Measurements from ENCODE around the gene GABRB1. TPM values are rescaled to one million over a fixed set of nuclear protein-coding genes. Genes with fewer than 3 reads are reported as not detected.

GABRB1 gene
- total RNA-seq, 1 donor from 2014 or later: not detected

DNA sequence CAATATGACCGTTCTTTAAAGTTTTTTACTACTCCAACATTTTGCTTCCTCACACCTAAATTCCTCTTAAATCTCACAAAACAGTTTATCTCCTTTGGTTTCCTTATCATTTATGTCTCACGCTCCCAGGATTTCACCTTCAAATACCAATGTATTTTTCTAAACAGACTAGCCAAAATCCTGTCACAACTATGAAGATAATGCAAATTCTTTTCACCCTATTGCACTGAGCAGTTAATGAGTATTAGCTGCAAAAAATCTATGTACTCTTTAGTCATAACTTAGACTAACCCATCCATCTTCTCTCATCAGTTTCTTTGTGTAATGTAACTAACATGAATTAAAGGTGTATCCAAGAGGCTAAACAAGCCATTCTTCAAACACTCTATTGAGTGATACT is 280.8 kb downstream of the GABRB1 start:
- Mint-ChIP-seq H3K4me1 (no peaks in the 10 kb centered on the region), H3K36me3 (ENCODE audit: low read depth) (no peaks in the 10 kb centered on the region), H3K4me3 (no peak overlapping the region), H3K27me3 (no peaks in the 10 kb centered on the region), H3K27ac (no peak overlapping the region), H3K9me3 (no peaks in the 10 kb centered on the region)
- ChIA-PET POLR2A (no interaction called here), CTCF (no interaction called here)
- ATAC-seq (ENCODE audit: low read depth) (no peak), DNase-seq (no peak)
- TF ChIP-seq, protein P1, sequence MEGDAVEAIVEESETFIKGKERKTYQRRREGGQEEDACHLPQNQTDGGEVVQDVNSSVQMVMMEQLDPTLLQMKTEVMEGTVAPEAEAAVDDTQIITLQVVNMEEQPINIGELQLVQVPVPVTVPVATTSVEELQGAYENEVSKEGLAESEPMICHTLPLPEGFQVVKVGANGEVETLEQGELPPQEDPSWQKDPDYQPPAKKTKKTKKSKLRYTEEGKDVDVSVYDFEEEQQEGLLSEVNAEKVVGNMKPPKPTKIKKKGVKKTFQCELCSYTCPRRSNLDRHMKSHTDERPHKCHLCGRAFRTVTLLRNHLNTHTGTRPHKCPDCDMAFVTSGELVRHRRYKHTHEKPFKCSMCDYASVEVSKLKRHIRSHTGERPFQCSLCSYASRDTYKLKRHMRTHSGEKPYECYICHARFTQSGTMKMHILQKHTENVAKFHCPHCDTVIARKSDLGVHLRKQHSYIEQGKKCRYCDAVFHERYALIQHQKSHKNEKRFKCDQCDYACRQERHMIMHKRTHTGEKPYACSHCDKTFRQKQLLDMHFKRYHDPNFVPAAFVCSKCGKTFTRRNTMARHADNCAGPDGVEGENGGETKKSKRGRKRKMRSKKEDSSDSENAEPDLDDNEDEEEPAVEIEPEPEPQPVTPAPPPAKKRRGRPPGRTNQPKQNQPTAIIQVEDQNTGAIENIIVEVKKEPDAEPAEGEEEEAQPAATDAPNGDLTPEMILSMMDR (IDR thresholded peaks at IDR 0.05): no peak
- intact Hi-C loops (cut with micrococcal nuclease): no loop called here

DNA sequence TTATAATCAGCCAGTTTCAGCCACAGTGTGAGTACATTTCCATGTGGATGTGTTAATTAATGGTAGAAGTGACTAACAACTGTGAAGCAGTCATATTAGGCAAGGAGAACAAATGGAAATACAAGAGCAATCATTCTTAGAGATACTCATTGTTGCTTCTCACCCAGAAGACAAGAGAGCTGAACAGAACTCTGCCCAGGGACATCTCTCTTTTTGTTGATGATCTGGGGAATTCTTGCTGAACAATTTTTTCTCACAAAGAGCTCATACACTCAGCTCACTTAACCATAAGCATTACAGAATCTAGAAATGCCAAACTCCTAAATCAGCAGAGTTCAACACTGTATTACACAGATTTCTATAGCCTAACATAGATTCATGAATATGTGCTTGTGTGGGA is 282.0 kb downstream of the GABRB1 start:
- ChIA-PET CTCF (no interaction called here), POLR2A (no interaction called here)
- Mint-ChIP-seq H3K4me3 (no peak overlapping the region), H3K9me3 (no peaks in the 10 kb centered on the region), H3K27ac (no peak overlapping the region), H3K36me3 (ENCODE audit: low read depth) (no peaks in the 10 kb centered on the region), H3K27me3 (no peaks in the 10 kb centered on the region), H3K4me1 (no peaks in the 10 kb centered on the region)
- DNase-seq (no peak), ATAC-seq (ENCODE audit: low read depth) (no peak)
- intact Hi-C loops (cut with micrococcal nuclease): no loop called here
- TF ChIP-seq, protein P1 (IDR thresholded peaks at IDR 0.05): no peak

DNA sequence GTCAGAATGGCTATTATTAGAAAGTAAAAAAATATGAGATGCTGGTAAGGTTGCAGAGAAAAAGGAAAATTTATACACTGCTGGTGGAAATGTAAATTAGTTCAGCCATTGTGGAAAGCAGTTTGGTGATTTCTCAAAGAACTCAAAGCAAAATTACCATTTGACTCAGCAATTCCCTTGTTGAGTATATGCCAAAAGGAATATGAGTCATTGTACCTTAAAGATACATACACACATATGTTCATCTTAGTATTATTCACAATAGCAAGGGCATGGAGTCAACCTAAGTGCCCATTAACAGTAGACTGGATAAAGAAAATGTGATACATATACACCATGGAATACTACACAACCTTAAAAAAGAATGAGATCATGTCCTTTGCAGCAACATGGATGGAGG is 284.0 kb downstream of the GABRB1 start:
- Mint-ChIP-seq H3K4me3 (no peak overlapping the region), H3K36me3 (ENCODE audit: low read depth) (no peaks in the 10 kb centered on the region), H3K9me3 (no peaks in the 10 kb centered on the region), H3K27me3 (no peaks in the 10 kb centered on the region), H3K4me1 (no peaks in the 10 kb centered on the region), H3K27ac (no peak overlapping the region)
- ATAC-seq (ENCODE audit: low read depth) (no peak), DNase-seq (no peak)
- TF ChIP-seq, protein P1 (IDR thresholded peaks at IDR 0.05): no peak
- POLR2A ChIA-PET: no interaction called here
- intact Hi-C loops (cut with micrococcal nuclease): no loop called here
- CTCF ChIA-PET: no interaction called here

DNA sequence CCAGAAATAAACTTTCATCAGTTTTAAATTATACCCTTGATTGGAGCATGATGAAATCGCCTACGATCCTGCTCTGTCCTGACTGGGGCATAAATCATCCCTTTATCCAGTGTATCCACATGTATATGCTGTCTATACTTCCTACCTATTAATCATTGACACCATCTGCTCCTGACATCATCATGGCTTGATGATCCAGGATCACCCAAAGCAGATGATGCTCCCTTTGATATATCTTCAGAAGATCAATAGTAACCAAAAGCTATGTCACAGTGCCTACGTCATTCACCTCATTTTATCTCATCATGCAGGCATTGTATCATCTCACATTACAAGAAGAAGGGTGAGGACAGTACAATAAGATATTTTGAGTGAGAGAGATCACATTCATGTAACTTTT is 294.7 kb downstream of the GABRB1 start:
- intact Hi-C loops (cut with micrococcal nuclease): no loop called here
- Mint-ChIP-seq H3K9me3 (no peaks in the 10 kb centered on the region), H3K27me3 (peaks cover 6% of the 10 kb centered on the region), H3K4me1 (no peaks in the 10 kb centered on the region), H3K36me3 (ENCODE audit: low read depth) (no peaks in the 10 kb centered on the region), H3K4me3 (no peak overlapping the region), H3K27ac (no peak overlapping the region)
- CTCF ChIA-PET: no interaction called here
- TF ChIP-seq, protein P1 (IDR thresholded peaks at IDR 0.05): no peak
- DNase-seq (no peak), ATAC-seq (ENCODE audit: low read depth) (no peak)
- POLR2A ChIA-PET: no interaction called here

DNA sequence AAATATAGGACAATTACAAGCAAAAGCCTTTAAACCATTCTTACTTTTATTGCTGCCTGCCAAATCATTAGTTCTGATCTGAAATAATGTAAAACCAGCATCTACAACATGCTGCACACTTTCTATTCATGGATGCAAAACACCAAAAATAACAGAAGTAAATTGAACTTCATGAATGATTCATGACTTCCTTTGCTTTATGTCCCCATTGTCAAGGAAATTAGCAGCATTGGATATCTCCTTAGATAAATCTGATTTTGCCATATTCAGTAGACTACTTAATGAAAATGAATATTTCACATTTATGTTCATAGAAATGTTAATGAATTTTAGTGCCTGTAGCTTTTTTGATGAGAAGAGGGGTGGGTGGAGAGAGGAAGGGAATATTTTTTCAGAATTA is 299.5 kb downstream of the GABRB1 start:
- no peaks in the 10 kb centered on the region for H3K9me3 Mint-ChIP-seq
- H3K27ac Mint-ChIP-seq: no peak overlapping the region
- H3K27me3 Mint-ChIP-seq: peaks cover 3% of the 10 kb centered on the region
- no peaks in the 10 kb centered on the region for H3K4me1 Mint-ChIP-seq
- no peaks in the 10 kb centered on the region for H3K36me3 Mint-ChIP-seq (ENCODE audit: low read depth)
- TF ChIP-seq, protein P1 (IDR thresholded peaks at IDR 0.05): no peak
- intact Hi-C loops (cut with micrococcal nuclease): no loop called here
- ChIA-PET CTCF (no interaction called here), POLR2A (no interaction called here)
- no peak for DNase-seq
- no peak for ATAC-seq (ENCODE audit: low read depth)
- H3K4me3 Mint-ChIP-seq: no peak overlapping the region

All from activated B cell treated with CpG ODN at 0.5 μM for 24 hours (primary cell).